Activated naive CD4-positive, alpha-beta T cell treated with anti-CD3 and anti-CD28 coated beads, Interleukin-2, amount 10 ng/mL, durations not matched to agents 7 days and 5 days (primary cell): ENCODE data around the gene JARID2.
"Not testable (repeated sequence)": the region's sequence is repeated elsewhere in the genome, so short reads cannot be mapped to it uniquely, and the experiment has no call there.

Source experiments
- CTCF ChIA-PET: fragments of 350-600 bp; sonication (Branson Sonifier 250); formaldehyde crosslinking; loops from one replicate; lab custom pipeline; 2021; ENCODE audit warnings: antibody characterized with exemption; lab: Charles Lee
- DNase-seq: peaks from one replicate; pipeline ENCODE4 v3.0.0-alpha.2; 2020
- H3K27ac Mint-ChIP-seq: one replicate; pipeline ENCODE4 v1.8.0; 2021; ENCODE audit warnings: mild to moderate bottlenecking, moderate library complexity, mixed read lengths
- H3K27me3 Mint-ChIP-seq: one replicate; pipeline ENCODE4 v1.8.0; 2021; ENCODE audit warnings: mild to moderate bottlenecking, mixed read lengths
- H3K36me3 Mint-ChIP-seq: one replicate; pipeline ENCODE4 v1.8.0; 2021; ENCODE audit warnings: mixed read lengths
- H3K4me1 Mint-ChIP-seq: one replicate; pipeline ENCODE4 v1.8.0; 2021; ENCODE audit warnings: mixed read lengths
- H3K4me3 Mint-ChIP-seq: one replicate; pipeline ENCODE4 v1.8.0; 2021; ENCODE audit warnings: mild to moderate bottlenecking, moderate library complexity, mixed read lengths
- H3K9me3 Mint-ChIP-seq: one replicate; pipeline ENCODE4 v1.8.0; 2021; ENCODE audit warnings: mixed read lengths

Gene JARID2

GRCh38 chr6:15296735-15297134, 50.9 kb downstream of the JARID2 start:
- peak overlapping the region; percentile 12 for H3K4me3 Mint-ChIP-seq
- peaks cover 25% of the 10 kb centered on the region for H3K36me3 Mint-ChIP-seq
- H3K9me3 Mint-ChIP-seq, result no peaks in the 10 kb centered on the region
- H3K4me1 Mint-ChIP-seq, result peaks cover 84% of the 10 kb centered on the region
- H3K27me3 Mint-ChIP-seq, result no peaks in the 10 kb centered on the region
- DNase-seq, result peak; percentile 53
- H3K27ac Mint-ChIP-seq, result peak overlapping the region; percentile 90
- CTCF ChIA-PET, result no interaction called here

GRCh38 chr6:15297167-15297566, 51.3 kb downstream of the JARID2 start:
- H3K27ac Mint-ChIP-seq, H3K9me3 Mint-ChIP-seq, DNase-seq, H3K27me3 Mint-ChIP-seq, CTCF ChIA-PET, H3K4me3 Mint-ChIP-seq: not testable (repeated sequence)
- peaks cover 26% of the 10 kb centered on the region for H3K36me3 Mint-ChIP-seq
- peaks cover 84% of the 10 kb centered on the region for H3K4me1 Mint-ChIP-seq

- no peak for DNase-seq
- Mint-ChIP-seq H3K4me3 (no peak overlapping the region), H3K9me3 (no peaks in the 10 kb centered on the region), H3K36me3 (peaks cover 19% of the 10 kb centered on the region), H3K4me1 (peaks cover 80% of the 10 kb centered on the region), H3K27ac (peak overlapping the region; percentile 67), H3K27me3 (no peaks in the 10 kb centered on the region)
- CTCF ChIA-PET, result interaction anchor here (0.9 to 1.0 kb wide), 2 partner anchors 26 to 47 kb away, joined by 3 to 4 read pairs; no protein-coding TSS in a partner anchor
These were observed 52.2 kb downstream of the JARID2 start for GRCh38 chr6:15297895-15298590.

GRCh38 chr6:15299430-15300131, 53.7 kb downstream of the JARID2 start:
- Mint-ChIP-seq H3K27me3 (no peaks in the 10 kb centered on the region), H3K4me1 (peaks cover 73% of the 10 kb centered on the region), H3K27ac (peak overlapping the region; percentile 76), H3K36me3 (peaks cover 14% of the 10 kb centered on the region), H3K9me3 (no peaks in the 10 kb centered on the region), H3K4me3 (no peak overlapping the region)
- CTCF ChIA-PET, result no interaction called here
- peak; percentile 39 for DNase-seq

DNA sequence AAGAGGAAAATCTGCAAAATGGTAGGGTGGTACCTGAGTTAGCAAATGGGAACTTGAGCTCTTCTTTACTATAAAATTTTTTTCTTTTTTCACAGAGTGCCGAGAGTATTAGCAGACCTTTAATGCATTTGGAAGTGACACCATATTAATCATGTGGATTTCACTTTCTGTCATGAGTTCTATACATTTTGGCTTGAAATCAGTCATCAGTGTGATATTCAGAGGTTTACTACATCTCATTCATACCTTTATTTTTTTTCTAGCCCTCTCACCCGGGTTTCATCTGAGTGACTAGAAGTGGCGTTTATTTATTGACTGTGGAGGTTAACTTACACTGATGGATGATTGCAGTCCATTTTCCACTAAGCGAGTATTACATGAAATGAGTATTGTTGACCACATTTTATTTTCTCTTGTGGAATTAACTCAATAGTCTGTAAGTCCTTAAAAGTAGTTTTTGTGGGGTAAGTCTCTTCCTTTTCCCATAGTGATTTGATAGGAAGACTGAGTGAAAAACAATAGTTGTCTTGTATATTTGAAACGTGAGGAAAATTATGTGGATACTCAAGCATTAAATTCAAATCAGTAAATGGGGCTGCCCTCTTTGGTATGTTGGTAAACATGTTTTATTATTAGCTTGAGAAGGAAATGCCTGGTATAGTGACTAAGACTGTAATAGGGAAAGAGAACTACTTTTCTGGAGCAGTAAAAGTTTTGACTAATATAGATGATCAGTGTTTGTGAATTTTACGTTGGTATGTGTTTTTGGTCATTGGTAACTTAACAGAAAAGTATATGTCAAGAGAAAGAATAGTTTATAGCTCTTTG, 55.5 kb downstream of the JARID2 start:
- H3K4me1 Mint-ChIP-seq, result peaks cover 76% of the 10 kb centered on the region
- DNase-seq, result no peak
- no peaks in the 10 kb centered on the region for H3K27me3 Mint-ChIP-seq
- peaks cover 20% of the 10 kb centered on the region for H3K36me3 Mint-ChIP-seq
- no peak overlapping the region for H3K4me3 Mint-ChIP-seq
- H3K9me3 Mint-ChIP-seq, result no peaks in the 10 kb centered on the region
- CTCF ChIA-PET, result no interaction called here
- peak overlapping the region; percentile 69 for H3K27ac Mint-ChIP-seq

DNA sequence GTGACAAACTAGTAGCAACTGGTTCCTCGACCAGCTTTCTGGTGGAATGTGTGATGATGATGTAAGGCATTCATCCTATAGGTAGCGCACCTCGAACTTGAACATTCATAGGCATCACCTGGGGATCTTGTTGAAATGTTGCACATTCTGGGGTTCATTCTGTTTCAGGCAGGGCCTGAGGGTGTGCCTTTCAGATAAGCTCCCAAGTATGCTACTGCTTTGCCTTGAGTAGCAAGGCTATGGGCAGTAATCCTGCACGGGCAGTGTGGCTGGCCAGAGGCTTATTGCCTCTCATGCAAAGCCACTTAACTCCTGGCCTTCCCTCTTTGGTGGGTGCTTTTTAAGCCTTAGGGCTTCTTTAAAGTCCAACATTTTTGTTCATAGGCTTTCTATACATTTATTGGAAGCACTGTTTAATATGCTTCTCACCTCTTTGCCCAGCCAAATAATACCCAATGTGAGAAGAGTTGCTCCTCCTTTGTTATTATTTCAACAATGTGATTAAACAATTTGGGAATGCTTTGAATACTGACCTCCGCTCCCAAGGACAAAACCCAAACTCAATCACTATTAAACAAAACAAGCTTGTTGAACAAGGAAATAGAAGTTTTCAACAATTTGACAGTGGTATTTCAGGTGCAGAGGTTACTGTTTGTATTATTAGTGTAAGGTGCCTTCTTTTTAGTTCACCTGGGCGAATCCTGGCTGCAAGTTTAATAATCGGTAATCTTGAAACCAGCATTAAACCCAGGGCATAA, 57.5 kb downstream of the JARID2 start:
- Mint-ChIP-seq H3K27me3 (no peaks in the 10 kb centered on the region), H3K4me3 (no peak overlapping the region), H3K27ac (no peak overlapping the region), H3K9me3 (no peaks in the 10 kb centered on the region), H3K4me1 (peaks cover 71% of the 10 kb centered on the region), H3K36me3 (peaks cover 24% of the 10 kb centered on the region)
- CTCF ChIA-PET, result no interaction called here
- no peak for DNase-seq

- Mint-ChIP-seq H3K36me3 (peaks cover 28% of the 10 kb centered on the region), H3K27ac (no peak overlapping the region), H3K4me3 (no peak overlapping the region), H3K4me1 (peaks cover 72% of the 10 kb centered on the region), H3K27me3 (no peaks in the 10 kb centered on the region), H3K9me3 (no peaks in the 10 kb centered on the region)
- CTCF ChIA-PET, result interaction anchor here (0.8 kb wide), 1 partner anchor 15 kb away, joined by 4 read pairs; no protein-coding TSS in a partner anchor
- DNase-seq, result no peak
These were observed 58.0 kb downstream of the JARID2 start for GRCh38 chr6:15303920-15304291.

DNA sequence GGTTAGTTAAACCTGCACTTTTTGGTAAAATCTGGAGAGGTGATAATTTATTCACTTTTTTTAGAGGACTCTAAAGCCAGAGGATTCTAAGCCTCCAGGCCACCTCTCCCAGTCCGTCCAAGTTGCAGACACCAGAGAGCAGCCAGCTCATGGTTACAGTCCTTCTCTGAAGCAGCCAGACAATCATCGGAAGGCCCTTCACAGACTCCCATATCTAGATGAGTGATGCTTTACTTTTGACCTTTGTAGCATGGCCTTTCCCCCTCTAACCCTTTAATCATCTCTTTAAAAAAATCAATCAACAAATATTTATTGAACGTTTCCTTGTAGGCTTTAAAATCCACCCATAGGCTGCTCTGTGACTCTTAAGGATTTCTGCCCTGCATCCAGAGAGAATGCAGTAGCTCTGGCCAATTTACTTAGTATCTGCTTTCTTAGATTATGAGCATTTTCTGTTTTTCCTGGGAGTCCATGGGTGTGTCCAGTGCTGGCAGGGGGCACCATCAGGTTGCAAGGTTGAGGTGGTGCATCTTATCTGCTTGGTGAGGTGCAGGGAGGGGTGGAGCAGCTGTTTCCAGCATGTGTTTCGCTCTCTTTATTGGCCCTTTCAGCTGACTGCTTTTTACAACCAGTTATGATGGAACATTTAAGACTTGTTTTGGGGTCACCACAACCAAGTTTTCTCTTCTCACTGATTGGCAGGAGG, 58.6 kb downstream of the JARID2 start:
- CTCF ChIA-PET, result interaction anchor here (0.8 kb wide), 1 partner anchor 16 kb away, joined by 4 read pairs; no protein-coding TSS in a partner anchor

GRCh38 chr6:15305496-15305895, 59.6 kb downstream of the JARID2 start:
- no peaks in the 10 kb centered on the region for H3K9me3 Mint-ChIP-seq
- H3K4me3 Mint-ChIP-seq, result no peak overlapping the region
- no peaks in the 10 kb centered on the region for H3K27me3 Mint-ChIP-seq
- CTCF ChIA-PET, result no interaction called here
- peaks cover 32% of the 10 kb centered on the region for H3K36me3 Mint-ChIP-seq
- H3K4me1 Mint-ChIP-seq, result peaks cover 63% of the 10 kb centered on the region
- DNase-seq, result no peak
- H3K27ac Mint-ChIP-seq, result peak overlapping the region; percentile 78

More for the DNA sequence above, 58.6 kb downstream of the JARID2 start:
- H3K36me3 Mint-ChIP-seq, result peaks cover 29% of the 10 kb centered on the region
- H3K27me3 Mint-ChIP-seq, result no peaks in the 10 kb centered on the region
- H3K27ac Mint-ChIP-seq, result peak overlapping the region; percentile 78
- H3K4me3 Mint-ChIP-seq, result no peak overlapping the region
- no peaks in the 10 kb centered on the region for H3K9me3 Mint-ChIP-seq
- H3K4me1 Mint-ChIP-seq, result peaks cover 71% of the 10 kb centered on the region
- DNase-seq, result no peak

DNA sequence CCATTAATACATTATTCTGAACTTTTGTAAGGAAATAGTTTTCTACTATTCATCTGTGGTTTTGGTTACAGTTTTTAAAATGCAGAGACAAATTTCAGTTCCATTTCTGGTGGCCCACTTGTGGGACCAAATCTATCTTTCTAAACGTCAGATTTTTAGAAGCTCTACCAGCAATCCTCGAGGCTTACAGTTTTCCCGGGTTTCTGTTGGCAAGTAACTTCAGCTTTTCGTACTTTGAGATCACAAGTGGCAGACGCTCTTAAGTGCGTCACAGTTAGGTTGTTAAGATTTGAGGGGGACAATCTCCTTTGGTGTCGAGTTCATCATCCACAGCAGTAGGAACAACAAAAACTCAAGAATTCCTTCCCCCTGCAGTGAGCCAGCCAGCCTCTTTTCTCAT, 60.0 kb downstream of the JARID2 start:
- Mint-ChIP-seq H3K27ac (peak overlapping the region; percentile 78), H3K4me3 (no peak overlapping the region), H3K27me3 (no peaks in the 10 kb centered on the region), H3K9me3 (no peaks in the 10 kb centered on the region), H3K4me1 (peaks cover 62% of the 10 kb centered on the region), H3K36me3 (peaks cover 32% of the 10 kb centered on the region)
- DNase-seq, result no peak
- CTCF ChIA-PET, result no interaction called here

DNA sequence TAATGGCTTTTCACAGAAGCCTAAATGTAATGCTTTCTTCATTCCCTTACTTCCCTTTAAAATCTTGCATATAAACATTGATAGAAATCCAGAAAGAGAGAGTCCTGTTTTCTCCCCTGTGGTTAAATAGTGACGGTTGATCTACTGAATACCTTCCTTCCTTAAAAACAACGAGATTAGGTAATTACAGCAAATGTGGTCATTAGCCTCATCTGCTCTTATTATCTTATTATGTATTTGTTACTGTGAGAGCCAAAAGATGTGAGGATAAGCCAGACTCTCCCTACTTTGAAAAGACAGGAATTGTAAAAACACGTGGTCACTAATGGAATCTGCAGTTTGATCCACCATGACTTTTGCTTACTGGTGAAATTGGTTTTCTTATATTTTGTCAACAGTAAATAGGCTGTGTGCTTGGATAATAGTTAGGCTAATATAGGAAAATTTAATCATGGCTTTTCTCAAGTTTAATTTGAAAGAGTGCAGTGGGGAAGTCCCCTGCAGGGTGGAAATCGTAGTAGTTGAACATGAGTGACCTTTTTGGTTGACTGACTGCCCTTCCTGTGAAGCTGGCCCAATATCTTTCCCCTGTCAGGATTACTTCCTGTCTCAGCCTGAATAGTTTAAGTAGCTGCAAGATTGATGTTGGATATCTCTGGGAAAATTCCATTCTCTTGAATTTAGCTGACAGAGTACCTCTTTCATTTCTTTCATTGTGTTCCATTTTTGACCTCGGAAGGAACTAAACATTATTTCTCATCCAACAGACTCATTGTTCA, 62.8 kb downstream of the JARID2 start:
- Mint-ChIP-seq H3K36me3 (peaks cover 32% of the 10 kb centered on the region), H3K27ac (peak overlapping the region; percentile 38), H3K4me1 (peaks cover 71% of the 10 kb centered on the region), H3K4me3 (no peak overlapping the region), H3K27me3 (no peaks in the 10 kb centered on the region), H3K9me3 (no peaks in the 10 kb centered on the region)
- CTCF ChIA-PET, result no interaction called here
- DNase-seq, result no peak

- Mint-ChIP-seq H3K4me1 (peaks cover 67% of the 10 kb centered on the region), H3K9me3 (no peaks in the 10 kb centered on the region), H3K27ac (no peak overlapping the region), H3K27me3 (no peaks in the 10 kb centered on the region), H3K36me3 (peaks cover 28% of the 10 kb centered on the region), H3K4me3 (no peak overlapping the region)
- no peak for DNase-seq
- CTCF ChIA-PET, result no interaction called here
These were observed 63.9 kb downstream of the JARID2 start for GRCh38 chr6:15309611-15310283.
